Activated CD4-positive, alpha-beta T cell treated with anti-CD3 and anti-CD28 coated beads for 24 hours (primary cell): ENCODE results near the gene PLD6.
"Not testable (repeated sequence)": the region's sequence is repeated elsewhere in the genome, so short reads cannot be mapped to it uniquely, and the experiment has no call there.

ENCODE experiments used
- DNase-seq, 2 donors: peaks; one replicate each; pipeline ENCODE4 v3.0.0-alpha.2; 2020; ENCODE audit warnings: low read depth in 2 of 2

PLD6 gene

DNA sequence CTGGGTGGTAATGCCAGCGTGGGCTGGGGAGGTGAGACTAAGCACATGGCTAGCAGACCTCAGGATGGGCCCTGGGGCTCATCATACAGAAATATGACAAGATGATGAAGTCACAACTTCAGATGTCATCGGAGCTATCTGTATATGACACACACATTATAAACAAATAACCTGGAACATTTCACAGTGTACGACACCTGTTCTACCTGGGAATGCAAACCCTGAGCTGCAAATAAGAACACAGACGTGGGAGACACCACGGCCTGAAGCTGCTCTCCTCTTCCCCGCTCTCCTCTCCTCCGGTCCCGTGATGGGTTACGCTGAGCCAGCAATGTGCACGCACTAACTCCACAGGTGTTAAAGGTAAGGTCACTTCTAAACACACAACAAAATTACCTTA, 4.9 kb downstream of the PLD6 start:
- no peak for DNase-seq

GRCh38 chr17:17200831-17201230, 5.3 kb downstream of the PLD6 start:
- DNase-seq = no peak

GRCh38 chr17:17200311-17200710, 5.8 kb downstream of the PLD6 start:
- no peak for DNase-seq

GRCh38 chr17:17198281-17198680, 7.9 kb downstream of the PLD6 start:
- DNase-seq = no peak

- DNase-seq = no peak
Observed at GRCh38 chr17:17196776-17197175, 9.4 kb downstream of the PLD6 start.

- DNase-seq = not testable (repeated sequence)
Observed at GRCh38 chr17:17195466-17195865, 10.7 kb downstream of the PLD6 start.

DNA sequence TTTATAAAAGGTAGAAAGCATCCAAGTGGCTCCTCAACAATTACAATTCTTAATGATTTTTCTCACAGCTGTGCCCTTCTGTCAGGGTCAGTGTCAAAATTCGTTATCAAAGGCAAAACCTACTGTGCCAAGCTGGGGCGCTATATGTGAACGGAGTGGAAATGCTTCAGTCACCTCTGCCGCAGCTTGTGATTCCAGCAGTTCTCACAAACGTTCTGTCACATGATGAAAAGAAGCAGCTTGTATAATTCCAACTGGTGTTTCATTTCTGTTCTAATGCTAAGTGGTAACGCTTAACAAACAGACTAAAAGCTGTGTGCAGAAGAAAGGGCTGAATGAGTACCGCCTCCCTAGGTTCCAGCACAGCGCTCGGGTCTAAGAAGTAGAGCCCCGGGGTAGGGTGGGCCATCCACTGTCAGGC, 14.2 kb downstream of the PLD6 start:
- no peak for DNase-seq

- DNase-seq = no peak
Observed at GRCh38 chr17:17191346-17191792, 14.8 kb downstream of the PLD6 start.

GRCh38 chr17:17190188-17190587, 15.9 kb downstream of the PLD6 start:
- DNase-seq = no peak

GRCh38 chr17:17189559-17189958, 16.6 kb downstream of the PLD6 start:
- DNase-seq = no peak

GRCh38 chr17:17188586-17188985, 17.5 kb downstream of the PLD6 start:
- no peak for DNase-seq

- no peak for DNase-seq
Observed at GRCh38 chr17:17186551-17187505, 19.3 kb downstream of the PLD6 start.

DNA sequence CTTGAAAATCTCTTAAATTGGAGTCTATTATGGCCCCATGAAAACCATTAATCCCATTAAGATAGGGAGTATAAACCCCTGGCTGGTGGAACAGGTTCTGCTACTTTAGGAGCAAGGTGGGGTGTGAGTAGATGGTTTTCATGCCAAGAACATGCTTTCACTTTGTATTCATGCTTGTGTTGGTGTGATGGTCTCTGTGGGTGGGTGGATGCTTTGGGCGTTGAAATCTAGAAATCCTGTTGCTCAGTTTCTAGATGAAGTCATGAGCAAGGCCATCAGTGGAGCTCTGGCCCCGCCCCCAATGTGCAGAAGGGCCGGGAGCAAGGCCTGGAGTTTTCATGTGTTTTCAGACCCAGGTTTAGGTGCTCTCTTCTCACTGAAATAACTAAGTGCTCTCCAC, 20.1 kb downstream of the PLD6 start:
- DNase-seq = peak; percentile 46 to 48

- DNase-seq = not testable (repeated sequence)
Observed at GRCh38 chr17:17184985-17185757, 21.0 kb downstream of the PLD6 start.

GRCh38 chr17:17183744-17184143, 22.4 kb downstream of the PLD6 start:
- no peak for DNase-seq

DNA sequence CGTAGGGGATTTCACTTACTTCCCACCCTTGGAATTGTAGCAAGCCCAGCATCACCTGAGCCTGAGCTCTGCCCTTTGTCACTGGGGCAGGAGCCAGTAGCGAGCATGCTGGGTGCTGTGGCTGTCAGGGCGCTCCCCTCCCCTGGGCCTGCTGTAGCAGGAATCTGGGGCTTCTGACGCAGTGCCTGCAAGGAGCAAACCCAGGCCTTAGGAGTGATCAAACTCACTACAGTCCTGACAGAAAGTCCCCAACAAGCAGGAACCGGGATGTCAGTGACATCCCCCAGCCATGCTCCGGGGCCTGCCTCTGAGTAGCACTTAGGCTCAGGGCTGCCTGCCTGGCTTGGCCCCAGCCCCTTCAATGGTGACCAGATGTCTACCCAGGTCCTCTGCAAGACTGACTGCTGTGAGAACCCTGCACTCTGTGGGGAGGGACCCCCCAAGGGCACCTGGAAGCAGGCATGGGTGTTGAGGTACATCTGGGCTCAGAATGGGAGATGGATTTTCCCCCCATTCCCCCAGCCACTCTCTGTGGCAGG, 23.5 kb downstream of the PLD6 start:
- DNase-seq = no peak

- DNase-seq = no peak
Observed at GRCh38 chr17:17181666-17182597, 24.2 kb downstream of the PLD6 start.

- DNase-seq = no peak
Observed at GRCh38 chr17:17180741-17181525, 25.2 kb downstream of the PLD6 start.

DNA sequence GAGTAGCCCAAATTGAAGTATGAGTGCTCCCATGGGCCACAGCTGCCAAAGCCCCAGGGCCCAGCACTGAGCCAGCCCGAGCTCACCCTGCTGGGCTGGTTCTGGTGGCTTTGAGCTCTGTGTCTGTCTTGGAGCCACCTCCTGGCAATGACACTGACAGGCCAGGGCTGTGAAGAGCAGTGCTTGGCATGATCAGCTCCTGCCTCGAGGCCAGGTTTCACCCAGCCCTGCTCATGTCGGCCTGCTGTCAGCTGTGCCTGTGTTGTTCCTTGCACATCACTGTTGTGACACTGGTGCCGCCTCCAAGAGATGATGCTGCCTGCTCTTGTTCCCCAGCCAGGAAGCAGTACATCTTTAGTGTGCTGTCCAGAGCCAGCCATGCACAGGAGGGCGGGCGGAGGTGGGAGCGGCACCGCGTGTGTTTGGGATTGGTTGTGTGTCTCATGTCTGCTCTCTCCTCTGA, 26.0 kb downstream of the PLD6 start:
- DNase-seq = no peak

- DNase-seq = no peak
Observed at GRCh38 chr17:17179371-17179827, 26.7 kb downstream of the PLD6 start.
